ENCODE results near the gene PRR30.

- TF ChIP-seq CTCF (IDR thresholded peaks at IDR 0.05), result no peak
- TF ChIP-seq EZH2 (IDR thresholded peaks at IDR 0.05; ENCODE audit: borderline replicate concordance, insufficient read depth, low read depth, low read length, poor library complexity, severe bottlenecking), result no peak
These were observed 30.1 kb downstream of the PRR30 start for GRCh38 chr2:27109083-27109482.
